HL-60 (cell line): ENCODE results near the gene CCDC24.

Experiments
- DNase-seq, 2 experiments: peaks; one replicate each; pipeline ENCODE4 v3.0.0-alpha.2; 2010 to 2020; ENCODE audit warnings: low read depth in 1 of 2, low spot score in 1 of 2
- H3K27ac ChIP-seq: fragments of 250-450 bp; sonication (Bioruptor Pico); replicated peaks from 2 replicates; pipeline ENCODE4 v1.5.1; 2020; ENCODE audit warnings: mild to moderate bottlenecking, moderate library complexity
- H3K27me3 ChIP-seq: fragments of 250-450 bp; sonication (Bioruptor Pico); 2 replicates; pipeline ENCODE4 v1.5.1; 2021; ENCODE audit warnings: mild to moderate bottlenecking, moderate library complexity; ENCODE audit not compliant: insufficient read depth, poor library complexity, severe bottlenecking
- H3K4me3 ChIP-seq: replicated peaks from 2 replicates; pipeline ENCODE4 v1.5.1; 2011; ENCODE audit warnings: mild to moderate bottlenecking, control low read depth, low read length; ENCODE audit not compliant: insufficient read depth
- GABPA ChIP-seq: IDR thresholded peaks from 2 replicates; pipeline ENCODE4 v1.6.1; 2012; ENCODE audit warnings: low read depth
- POLR2AphosphoS5 ChIP-seq: IDR thresholded peaks from 2 replicates; pipeline ENCODE4 v1.6.1; 2012; ENCODE audit warnings: low read depth
- SPI1 ChIP-seq: IDR thresholded peaks from 2 replicates; pipeline ENCODE4 v1.6.1; 2012; ENCODE audit warnings: low read depth, mild to moderate bottlenecking, borderline replicate concordance
- TF ChIP-seq, protein P1 (sequence below): IDR thresholded peaks from 2 replicates; pipeline ENCODE4 v1.6.1; 2012; ENCODE audit warnings: low read depth; ENCODE audit not compliant: insufficient replicate concordance
- TF ChIP-seq, protein P2 (sequence below): IDR thresholded peaks from one replicate; pipeline ENCODE4 v1.5.1; 2011; ENCODE audit warnings: low read length, control low read depth, inconsistent platforms; ENCODE audit not compliant: insufficient read depth

Gene CCDC24

DNA sequence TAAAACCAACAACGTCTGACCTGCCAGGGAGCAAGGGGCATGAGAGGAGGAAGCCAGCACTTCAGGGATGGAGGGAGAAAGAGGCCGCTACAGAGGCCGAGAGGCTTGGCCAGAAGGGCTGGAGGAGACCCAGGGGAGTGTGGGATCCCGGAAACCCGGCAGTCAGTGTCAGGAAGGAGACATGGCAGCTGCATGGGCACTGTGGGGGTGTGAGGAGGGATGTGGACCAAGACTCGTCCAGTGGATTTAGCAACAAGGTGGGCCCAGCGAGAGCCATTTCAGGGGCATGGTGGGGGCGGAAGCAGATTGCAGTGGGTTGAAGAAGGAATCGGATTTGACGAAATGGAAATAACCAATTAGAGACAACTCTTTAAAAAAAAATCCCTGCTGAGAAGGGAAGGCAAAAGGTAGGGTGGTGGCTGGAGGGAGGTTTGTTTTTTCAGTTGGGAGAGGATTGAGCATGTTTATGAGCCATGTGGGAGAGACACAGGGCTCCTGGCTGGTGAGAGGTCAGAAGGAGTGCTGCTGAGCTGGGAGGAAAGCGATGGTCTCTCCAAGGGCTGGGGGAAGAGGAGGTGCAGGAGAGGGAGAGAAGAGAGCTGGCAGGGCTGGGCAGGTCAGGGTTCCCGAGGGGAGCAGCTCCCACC lies 8.0 kb upstream of the CCDC24 start:
- TF ChIP-seq, protein P1, sequence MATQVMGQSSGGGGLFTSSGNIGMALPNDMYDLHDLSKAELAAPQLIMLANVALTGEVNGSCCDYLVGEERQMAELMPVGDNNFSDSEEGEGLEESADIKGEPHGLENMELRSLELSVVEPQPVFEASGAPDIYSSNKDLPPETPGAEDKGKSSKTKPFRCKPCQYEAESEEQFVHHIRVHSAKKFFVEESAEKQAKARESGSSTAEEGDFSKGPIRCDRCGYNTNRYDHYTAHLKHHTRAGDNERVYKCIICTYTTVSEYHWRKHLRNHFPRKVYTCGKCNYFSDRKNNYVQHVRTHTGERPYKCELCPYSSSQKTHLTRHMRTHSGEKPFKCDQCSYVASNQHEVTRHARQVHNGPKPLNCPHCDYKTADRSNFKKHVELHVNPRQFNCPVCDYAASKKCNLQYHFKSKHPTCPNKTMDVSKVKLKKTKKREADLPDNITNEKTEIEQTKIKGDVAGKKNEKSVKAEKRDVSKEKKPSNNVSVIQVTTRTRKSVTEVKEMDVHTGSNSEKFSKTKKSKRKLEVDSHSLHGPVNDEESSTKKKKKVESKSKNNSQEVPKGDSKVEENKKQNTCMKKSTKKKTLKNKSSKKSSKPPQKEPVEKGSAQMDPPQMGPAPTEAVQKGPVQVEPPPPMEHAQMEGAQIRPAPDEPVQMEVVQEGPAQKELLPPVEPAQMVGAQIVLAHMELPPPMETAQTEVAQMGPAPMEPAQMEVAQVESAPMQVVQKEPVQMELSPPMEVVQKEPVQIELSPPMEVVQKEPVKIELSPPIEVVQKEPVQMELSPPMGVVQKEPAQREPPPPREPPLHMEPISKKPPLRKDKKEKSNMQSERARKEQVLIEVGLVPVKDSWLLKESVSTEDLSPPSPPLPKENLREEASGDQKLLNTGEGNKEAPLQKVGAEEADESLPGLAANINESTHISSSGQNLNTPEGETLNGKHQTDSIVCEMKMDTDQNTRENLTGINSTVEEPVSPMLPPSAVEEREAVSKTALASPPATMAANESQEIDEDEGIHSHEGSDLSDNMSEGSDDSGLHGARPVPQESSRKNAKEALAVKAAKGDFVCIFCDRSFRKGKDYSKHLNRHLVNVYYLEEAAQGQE: no peak
- no peak for TF ChIP-seq POLR2AphosphoS5
- no peak for TF ChIP-seq GABPA
- TF ChIP-seq, protein P2, sequence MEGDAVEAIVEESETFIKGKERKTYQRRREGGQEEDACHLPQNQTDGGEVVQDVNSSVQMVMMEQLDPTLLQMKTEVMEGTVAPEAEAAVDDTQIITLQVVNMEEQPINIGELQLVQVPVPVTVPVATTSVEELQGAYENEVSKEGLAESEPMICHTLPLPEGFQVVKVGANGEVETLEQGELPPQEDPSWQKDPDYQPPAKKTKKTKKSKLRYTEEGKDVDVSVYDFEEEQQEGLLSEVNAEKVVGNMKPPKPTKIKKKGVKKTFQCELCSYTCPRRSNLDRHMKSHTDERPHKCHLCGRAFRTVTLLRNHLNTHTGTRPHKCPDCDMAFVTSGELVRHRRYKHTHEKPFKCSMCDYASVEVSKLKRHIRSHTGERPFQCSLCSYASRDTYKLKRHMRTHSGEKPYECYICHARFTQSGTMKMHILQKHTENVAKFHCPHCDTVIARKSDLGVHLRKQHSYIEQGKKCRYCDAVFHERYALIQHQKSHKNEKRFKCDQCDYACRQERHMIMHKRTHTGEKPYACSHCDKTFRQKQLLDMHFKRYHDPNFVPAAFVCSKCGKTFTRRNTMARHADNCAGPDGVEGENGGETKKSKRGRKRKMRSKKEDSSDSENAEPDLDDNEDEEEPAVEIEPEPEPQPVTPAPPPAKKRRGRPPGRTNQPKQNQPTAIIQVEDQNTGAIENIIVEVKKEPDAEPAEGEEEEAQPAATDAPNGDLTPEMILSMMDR: no peak
- TF ChIP-seq SPI1: no peak
- Histone ChIP-seq H3K27me3 (no peaks in the 10 kb centered on the region), H3K27ac (no peak overlapping the region), H3K4me3 (no peak overlapping the region)
- DNase-seq: no peak

DNA sequence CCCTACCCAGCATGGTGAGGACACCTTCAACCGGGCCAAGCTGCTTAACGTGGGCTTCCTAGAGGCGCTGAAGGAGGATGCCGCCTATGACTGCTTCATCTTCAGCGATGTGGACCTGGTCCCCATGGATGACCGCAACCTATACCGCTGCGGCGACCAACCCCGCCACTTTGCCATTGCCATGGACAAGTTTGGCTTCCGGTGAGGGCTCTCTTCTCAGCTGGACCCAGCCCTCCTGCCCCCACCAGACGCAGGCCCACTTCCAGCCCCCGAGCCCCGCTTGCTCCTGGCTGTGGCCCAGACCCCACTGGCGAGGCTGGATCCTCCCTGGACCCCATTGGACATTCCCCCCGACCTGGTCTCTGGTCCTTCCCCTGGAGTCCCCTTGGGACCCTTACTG lies 6.5 kb upstream of the CCDC24 start:
- no peak for DNase-seq
- TF ChIP-seq GABPA: no peak
- TF ChIP-seq SPI1: no peak
- no peak for TF ChIP-seq POLR2AphosphoS5
- TF ChIP-seq, protein P1: no peak
- TF ChIP-seq, protein P2: no peak
- H3K27me3 ChIP-seq: no peaks in the 10 kb centered on the region
- H3K27ac ChIP-seq: no peak overlapping the region
- no peak overlapping the region for H3K4me3 ChIP-seq

DNA sequence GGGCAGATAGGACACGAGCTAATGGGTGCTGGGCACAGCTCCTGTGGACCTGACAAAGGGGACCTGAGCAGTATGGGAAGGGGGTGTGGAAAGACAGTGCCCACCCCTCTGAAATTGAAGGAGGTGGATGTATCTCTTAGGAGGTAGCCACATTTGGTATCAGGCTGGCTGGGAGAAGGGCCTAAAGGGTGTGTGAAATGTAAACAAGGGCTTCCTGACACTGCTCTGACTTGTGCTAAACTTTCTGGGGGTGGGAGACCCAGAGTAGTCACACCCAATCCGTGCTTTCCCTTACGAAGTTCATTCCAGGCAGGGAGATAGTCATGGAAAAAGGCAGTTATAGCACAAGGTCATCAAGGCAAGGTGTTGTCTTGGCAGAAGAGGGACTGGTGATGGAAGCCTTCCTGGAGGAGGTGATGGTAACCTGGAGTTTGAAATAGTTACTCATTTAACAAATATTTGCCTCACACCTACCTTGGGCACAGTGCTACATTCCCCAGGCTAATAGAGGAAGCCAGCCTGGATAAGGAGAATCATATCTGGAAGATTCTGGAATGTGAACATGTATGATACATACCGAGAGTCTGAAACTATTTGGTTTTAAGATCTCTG lies 5.3 kb upstream of the CCDC24 start:
- TF ChIP-seq POLR2AphosphoS5 (no peak), GABPA (no peak), SPI1 (no peak)
- TF ChIP-seq, protein P1: no peak
- TF ChIP-seq, protein P2: no peak
- H3K27ac ChIP-seq: no peak overlapping the region

More for the DNA sequence above, 5.3 kb upstream of the CCDC24 start:
- H3K4me3 ChIP-seq: no peak overlapping the region
- no peaks in the 10 kb centered on the region for H3K27me3 ChIP-seq
- no peak for DNase-seq
